Spleen (tissue), 11 donors: ENCODE results near the gene MRPS34. TPM values are rescaled to one million over a fixed set of nuclear protein-coding genes. Genes with fewer than 3 reads are reported as not detected.

Experiments
- microRNA-seq, 3 donors: library from miRNA; unstranded; fragments of <30 nt; microRNA quantifications; one replicate each; pipeline versions ENCODE4 to v1.1.0, GENCODE V29; 2019 to 2020
- polyA plus RNA-seq, 3 donors: library from polyadenylated mRNA; stranded (reverse); fragments of 200-250 nt; gene quantifications; one replicate each; pipeline ENCODE4 v1.2.1, GENCODE V29; 2013
- small RNA-seq, 4 donors: library from RNA; depleted of rRNA; stranded (forward); fragments of <200 nt; gene quantifications; one replicate each; pipeline ENCODE3, GENCODE V24; 2016
- total RNA-seq, 7 donors: library from RNA; depleted of rRNA in 3 of 7; stranded (reverse); fragments of >200 nt in 3 of 7; fragmentation: NEBNext Ultra II Directional in 4 of 7; extraction: Animal tissue kit (Norgen Biotek cat#: 25700) in 4 of 7; gene quantifications; one replicate each; pipeline versions ENCODE4 v1.1.0 to v1.2.1, GENCODE V29; 2016 to 2021
- donor health status: healthy with polysubstance abuse.
- donor health status: DM: no; HTN: no; CAD: no; lungs with moderate emphysema.
- donor health status: DM: no; HTN: no; CAD: no.
- donor health status: Bipolar disorder and iron deficiency.
- donor health status: healthy.
- donor health status: DM: no; HTN: no; CAD: no.
- donor health status: DM: yes; HTN: yes; CAD: no.

Gene MRPS34
- total and polyA plus RNA-seq, 10 donors: 49.9 to 157 (median 63.8) TPM

Small RNA genes within 50 kb of the gene (microRNA-seq; reads per million reads assigned to microRNA genes)
- gene MIR3177: 0.57 to 2.5 (median 1.8) reads per million in 3 donors

Small RNA genes within 50 kb of the gene (small RNA-seq; reads per million reads assigned to genes)
- gene MIR3177: 0.14 to 0.49 (median 0.28) reads per million in 4 donors

Other genes with a start within 250 kb of the MRPS34 start
- gene TMEM204, start 239.5 kb downstream of the MRPS34 start, total RNA-seq: 10 to 100 TPM; 12.6 to 47.1 (median 26.9) TPM
- gene TMEM204, start 239.5 kb downstream of the MRPS34 start, polyA plus RNA-seq: 10 to 100 TPM; 10.1 to 21.0 (median 13.6) TPM
- gene IFT140, start 161.1 kb downstream of the MRPS34 start, total RNA-seq: 10 to 100 TPM in 5 of 7 donors, 1 to 10 TPM in 2; 7.8 to 14.5 (median 12.3) TPM
- gene IFT140, start 161.1 kb downstream of the MRPS34 start, polyA plus RNA-seq: 1 to 10 TPM; 4.2 to 6.5 (median 4.3) TPM
- gene CRAMP1, start 160.8 kb downstream of the MRPS34 start, total RNA-seq: 10 to 100 TPM; 15.5 to 32.4 (median 21.6) TPM
- gene CRAMP1, start 160.8 kb downstream of the MRPS34 start, polyA plus RNA-seq: 10 to 100 TPM in 1 of 3 donors, 1 to 10 TPM in 2; 3.0 to 10.2 (median 3.2) TPM
- 10 to 100 TPM; 15.6 to 30.5 (median 22.7) TPM for gene JPT2, start 94.9 kb downstream of the MRPS34 start, total RNA-seq
- gene JPT2, start 94.9 kb downstream of the MRPS34 start, polyA plus RNA-seq: 10 to 100 TPM in 2 of 3 donors, 1 to 10 TPM in 1; 8.2 to 15.0 (median 12.9) TPM
- 100 to 1,000 TPM in 6 of 7 donors, 10 to 100 TPM in 1; 97.0 to 134 (median 126) TPM for gene MAPK8IP3, start 66.9 kb downstream of the MRPS34 start, total RNA-seq
- gene MAPK8IP3, start 66.9 kb downstream of the MRPS34 start, polyA plus RNA-seq: 100 to 1,000 TPM in 1 of 3 donors, 10 to 100 TPM in 2; 27.2 to 116 (median 57.8) TPM
- 10 to 100 TPM; 51.0 to 82.9 (median 68.4) TPM for gene NME3, start 1.6 kb downstream of the MRPS34 start, total RNA-seq
- gene NME3, start 1.6 kb downstream of the MRPS34 start, polyA plus RNA-seq: 100 to 1,000 TPM; 152 to 283 (median 256) TPM
- gene EME2, start 324 bp downstream of the MRPS34 start, total RNA-seq: 10 to 100 TPM; 17.8 to 41.3 (median 28.8) TPM
- 10 to 100 TPM in 2 of 3 donors, 1 to 10 TPM in 1; 5.1 to 22.4 (median 13.8) TPM for gene EME2, start 324 bp downstream of the MRPS34 start, polyA plus RNA-seq
- 100 to 1,000 TPM in 2 of 7 donors, 10 to 100 TPM in 5; 41.4 to 114 (median 65.3) TPM for gene SPSB3, start 9.4 kb upstream of the MRPS34 start, total RNA-seq
- 100 to 1,000 TPM; 111 to 266 (median 204) TPM for gene SPSB3, start 9.4 kb upstream of the MRPS34 start, polyA plus RNA-seq
- gene NUBP2, start 9.8 kb upstream of the MRPS34 start, total RNA-seq: 100 to 1,000 TPM in 1 of 7 donors, 10 to 100 TPM in 6; 37.5 to 103 (median 44.6) TPM
- 10 to 100 TPM; 61.9 to 84.3 (median 79.3) TPM for gene NUBP2, start 9.8 kb upstream of the MRPS34 start, polyA plus RNA-seq
- gene IGFALS, start 20.6 kb upstream of the MRPS34 start, total RNA-seq: under 1 TPM in 5 of 7 donors, not detected in 2; 0.21 to 0.63 (median 0.39) TPM
- under 1 TPM; 0.14 to 0.19 (median 0.17) TPM for gene IGFALS, start 20.6 kb upstream of the MRPS34 start, polyA plus RNA-seq
- 10 to 100 TPM; 42.4 to 60.4 (median 49.1) TPM for gene HAGH, start 53.7 kb upstream of the MRPS34 start, total RNA-seq
- gene HAGH, start 53.7 kb upstream of the MRPS34 start, polyA plus RNA-seq: 10 to 100 TPM; 33.6 to 76.6 (median 41.0) TPM
- 10 to 100 TPM in 6 of 7 donors, 1 to 10 TPM in 1; 9.5 to 34.9 (median 17.7) TPM for gene FAHD1, start 54.1 kb upstream of the MRPS34 start, total RNA-seq
- 10 to 100 TPM; 13.8 to 23.1 (median 15.4) TPM for gene FAHD1, start 54.1 kb upstream of the MRPS34 start, polyA plus RNA-seq
- not detected for gene MEIOB, start 99.0 kb upstream of the MRPS34 start, total RNA-seq
- not detected for gene MEIOB, start 99.0 kb upstream of the MRPS34 start, polyA plus RNA-seq
- gene HS3ST6, start 145.3 kb upstream of the MRPS34 start, total RNA-seq: under 1 TPM in 1 of 7 donors, not detected in 6; 0.20 TPM
- under 1 TPM in 1 of 3 donors, not detected in 2; 0.06 TPM for gene HS3ST6, start 145.3 kb upstream of the MRPS34 start, polyA plus RNA-seq
- gene MSRB1, start 170.1 kb upstream of the MRPS34 start, total RNA-seq: 100 to 1,000 TPM in 2 of 7 donors, 10 to 100 TPM in 5; 32.9 to 114 (median 60.4) TPM
- 10 to 100 TPM; 31.1 to 62.0 (median 31.3) TPM for gene MSRB1, start 170.1 kb upstream of the MRPS34 start, polyA plus RNA-seq
- gene RPL3L, start 181.6 kb upstream of the MRPS34 start, total RNA-seq: not detected
- under 1 TPM in 1 of 3 donors, not detected in 2; 0.03 TPM for gene RPL3L, start 181.6 kb upstream of the MRPS34 start, polyA plus RNA-seq
- gene NDUFB10, start 186.4 kb upstream of the MRPS34 start, total RNA-seq: 100 to 1,000 TPM in 3 of 7 donors, 10 to 100 TPM in 4; 69.3 to 225 (median 87.4) TPM
- 100 to 1,000 TPM; 155 to 162 (median 159) TPM for gene NDUFB10, start 186.4 kb upstream of the MRPS34 start, polyA plus RNA-seq
- 1,000 to 10,000 TPM; 1,930 to 2,450 (median 2,233) TPM for gene RPS2, start 191.7 kb upstream of the MRPS34 start, total RNA-seq
- gene RPS2, start 191.7 kb upstream of the MRPS34 start, polyA plus RNA-seq: 1,000 to 10,000 TPM; 3,942 to 6,006 (median 5,765) TPM
- gene RNF151, start 193.7 kb upstream of the MRPS34 start, total RNA-seq: not detected
- under 1 TPM; 0.16 to 0.26 (median 0.17) TPM for gene RNF151, start 193.7 kb upstream of the MRPS34 start, polyA plus RNA-seq
- 10 to 100 TPM; 20.6 to 33.0 (median 27.0) TPM for gene TBL3, start 198.9 kb upstream of the MRPS34 start, total RNA-seq
- 10 to 100 TPM; 40.6 to 54.2 (median 46.8) TPM for gene TBL3, start 198.9 kb upstream of the MRPS34 start, polyA plus RNA-seq
- 1 to 10 TPM in 1 of 7 donors, under 1 TPM in 2, not detected in 4; 0.30 to 1.4 (median 0.49) TPM for gene NOXO1, start 208.3 kb upstream of the MRPS34 start, total RNA-seq
- gene NOXO1, start 208.3 kb upstream of the MRPS34 start, polyA plus RNA-seq: 1 to 10 TPM in 1 of 3 donors, under 1 TPM in 2; 0.68 to 1.3 (median 0.96) TPM
- gene GFER, start 211.1 kb upstream of the MRPS34 start, total RNA-seq: 10 to 100 TPM in 6 of 7 donors, 1 to 10 TPM in 1; 9.6 to 23.3 (median 20.5) TPM
- 10 to 100 TPM; 28.5 to 36.0 (median 34.9) TPM for gene GFER, start 211.1 kb upstream of the MRPS34 start, polyA plus RNA-seq
- gene SYNGR3, start 216.8 kb upstream of the MRPS34 start, total RNA-seq: 10 to 100 TPM in 1 of 7 donors, 1 to 10 TPM in 5, under 1 TPM in 1; 0.85 to 11.4 (median 2.6) TPM
- 1 to 10 TPM; 1.8 to 3.0 (median 3.0) TPM for gene SYNGR3, start 216.8 kb upstream of the MRPS34 start, polyA plus RNA-seq
- gene ZNF598, start 236.7 kb upstream of the MRPS34 start, total RNA-seq: 10 to 100 TPM; 34.6 to 56.2 (median 47.2) TPM
- gene ZNF598, start 236.7 kb upstream of the MRPS34 start, polyA plus RNA-seq: 10 to 100 TPM; 21.8 to 45.5 (median 29.0) TPM
- gene NPW, start 246.7 kb upstream of the MRPS34 start, total RNA-seq: 1 to 10 TPM in 1 of 7 donors, under 1 TPM in 3, not detected in 3; 0.51 to 1.9 (median 0.89) TPM
- 1 to 10 TPM in 2 of 3 donors, under 1 TPM in 1; 0.30 to 2.5 (median 2.3) TPM for gene NPW, start 246.7 kb upstream of the MRPS34 start, polyA plus RNA-seq